NCI-H2227 (cell line): ENCODE measurements around the gene CUX1.
A peak's percentile ranks its signal among the peaks of the same experiment; 100 is the strongest.
"Not testable (repeated sequence)": the region's sequence is repeated elsewhere in the genome, so short reads cannot be mapped to it uniquely, and the experiment has no call there.

Source experiments
- DNase-seq: peaks from one replicate; lab custom pipeline; 2025; ENCODE audit not compliant: unreplicated experiment; lab: John Stamatoyannopoulos, UW

Gene CUX1

GRCh38 chr7:102223184-102223583 is 405.8 kb downstream of the CUX1 start:
- DNase-seq: no peak

- DNase-seq: no peak
Measured at GRCh38 chr7:102225025-102225424, 407.6 kb downstream of the CUX1 start.

GRCh38 chr7:102227371-102227770 is 409.9 kb downstream of the CUX1 start:
- DNase-seq: peak; percentile 44

DNA sequence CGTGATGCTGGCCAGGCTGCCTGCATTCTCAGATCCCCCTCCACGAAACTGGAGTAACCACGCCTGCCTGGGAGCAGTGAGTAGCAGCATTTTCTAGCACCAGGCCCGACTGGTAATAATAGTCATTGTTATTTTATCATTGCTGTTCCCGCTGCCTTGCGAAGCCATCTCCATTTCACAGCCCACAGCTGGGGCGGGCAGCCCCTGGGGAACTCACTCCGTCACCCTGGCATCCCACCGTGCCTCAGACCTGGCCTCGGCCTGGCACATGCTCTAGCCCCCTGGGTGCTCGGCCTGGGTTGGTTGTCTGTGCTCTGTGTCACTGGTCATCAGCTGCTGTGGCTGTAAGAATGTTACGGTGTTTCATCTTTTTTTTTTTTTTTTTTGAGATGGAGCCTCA is 411.5 kb downstream of the CUX1 start:
- no peak for DNase-seq

- not testable (repeated sequence) for DNase-seq
Measured at GRCh38 chr7:102230162-102230561, 412.7 kb downstream of the CUX1 start.

DNA sequence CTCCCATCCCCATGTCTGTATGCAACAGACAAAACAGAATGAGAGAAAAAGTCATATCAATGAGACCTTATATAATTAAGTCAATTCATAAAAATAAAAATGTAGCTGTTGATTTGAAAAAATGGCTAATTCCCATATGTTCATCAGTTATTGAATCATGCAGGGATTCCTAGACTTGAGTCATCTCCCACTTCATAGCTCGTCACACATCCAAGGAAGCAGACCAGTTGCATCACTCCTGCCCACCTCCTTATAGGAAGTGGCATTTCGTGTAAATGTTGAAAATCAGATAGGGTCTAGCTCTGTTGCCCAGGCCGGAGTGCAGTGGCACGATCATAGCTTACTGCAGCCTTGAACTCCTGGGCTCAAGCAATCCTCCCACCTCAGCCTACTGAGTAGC is 413.2 kb downstream of the CUX1 start:
- DNase-seq: no peak

- DNase-seq: no peak
Measured at GRCh38 chr7:102232611-102233286, 415.3 kb downstream of the CUX1 start.

DNA sequence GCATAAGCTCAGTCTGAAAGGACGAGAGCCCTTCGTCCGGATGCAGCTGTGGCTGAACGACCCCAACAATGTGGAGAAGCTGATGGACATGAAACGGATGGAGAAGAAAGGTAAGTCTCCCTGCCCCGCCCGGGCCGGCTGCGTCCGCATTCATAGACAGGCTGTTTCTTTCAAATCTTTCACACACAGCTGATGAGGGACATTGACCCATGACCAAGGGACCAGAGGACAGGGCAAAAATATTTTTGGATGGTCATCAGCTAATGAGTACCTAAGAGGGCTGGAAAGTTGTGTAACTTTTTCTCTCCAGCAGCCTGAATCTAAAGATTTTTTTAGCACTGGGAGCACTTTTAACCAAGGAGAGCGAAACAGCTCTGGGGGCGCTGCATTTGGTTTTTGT is 416.7 kb downstream of the CUX1 start:
- DNase-seq: no peak

DNA sequence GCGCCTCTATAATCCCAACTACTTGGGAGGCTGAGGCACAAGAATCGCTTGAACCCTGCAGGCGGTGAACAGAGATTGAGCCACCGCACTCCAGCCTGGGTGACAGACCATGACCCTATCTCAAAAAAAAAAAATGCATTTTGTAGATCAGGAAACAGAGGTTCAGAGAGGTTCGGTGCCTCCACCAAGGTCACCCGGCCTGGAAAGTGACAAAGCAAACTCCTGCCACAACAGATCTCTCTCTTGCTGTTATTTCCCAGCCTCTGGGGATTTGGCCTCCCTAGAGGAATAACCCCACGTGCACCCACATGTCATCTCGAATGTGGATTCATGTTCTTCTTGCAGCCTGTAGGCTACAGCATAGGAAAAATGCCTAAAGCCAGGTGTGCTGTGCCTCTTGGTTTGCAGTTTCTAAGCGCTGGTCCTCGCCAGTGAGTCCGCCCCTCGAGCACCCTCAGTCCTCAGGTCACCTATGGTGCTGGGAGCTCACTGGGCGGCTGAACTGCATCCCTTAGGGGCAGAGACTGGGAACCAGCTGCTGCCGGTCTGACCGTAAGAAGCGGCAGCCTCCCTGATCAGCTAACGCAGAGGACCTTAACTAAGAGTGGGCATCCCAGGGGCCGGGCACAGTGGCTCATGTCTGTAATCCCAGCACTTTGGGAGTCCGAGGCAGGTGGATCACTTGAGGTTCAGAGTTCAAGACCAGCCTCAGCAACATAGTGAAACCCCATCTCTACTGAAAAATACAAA is 417.6 kb downstream of the CUX1 start:
- DNase-seq: no peak

DNA sequence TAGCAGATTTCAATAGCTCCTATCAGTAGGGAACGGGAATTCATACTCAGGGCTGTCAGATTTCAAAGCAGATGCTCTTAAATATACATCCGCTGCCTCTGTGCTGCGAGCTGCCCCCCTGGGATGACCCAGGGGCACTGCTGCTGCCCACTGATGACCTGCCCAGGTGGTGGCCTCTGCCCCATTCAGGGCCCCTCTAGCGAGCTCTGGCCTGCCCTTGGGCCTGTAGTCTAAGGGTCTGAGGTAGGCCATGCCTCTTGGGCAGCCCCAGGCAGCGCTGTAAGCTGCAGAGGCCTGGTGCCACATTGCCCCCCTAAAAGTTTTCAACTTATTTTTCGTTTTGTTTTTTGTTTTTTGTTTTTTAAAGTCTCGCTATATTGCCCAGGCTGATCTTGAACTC is 418.7 kb downstream of the CUX1 start:
- no peak for DNase-seq

GRCh38 chr7:102236592-102237287 is 419.3 kb downstream of the CUX1 start:
- DNase-seq: peak; percentile 84

- DNase-seq: no peak
Measured at GRCh38 chr7:102239206-102239820, 421.9 kb downstream of the CUX1 start.

DNA sequence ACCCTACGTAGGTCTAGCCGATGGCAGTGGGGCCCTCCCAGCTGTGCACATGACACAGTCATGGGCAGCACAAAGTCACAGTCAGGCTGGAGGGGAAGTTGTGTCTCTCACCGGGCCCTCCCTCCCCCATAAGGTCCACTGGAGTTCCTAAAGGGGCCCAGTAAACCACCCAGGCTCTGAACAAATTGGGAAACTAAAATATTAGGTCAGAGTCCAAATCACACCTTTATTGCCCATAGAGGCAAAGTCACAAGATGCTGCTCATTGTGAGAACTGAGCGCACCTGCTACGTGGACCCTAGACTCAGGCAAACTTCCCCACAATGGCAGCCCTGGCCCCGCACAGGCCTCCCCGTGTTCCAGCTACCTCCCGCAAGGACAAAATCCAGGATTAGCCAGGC is 424.0 kb downstream of the CUX1 start:
- DNase-seq: no peak

DNA sequence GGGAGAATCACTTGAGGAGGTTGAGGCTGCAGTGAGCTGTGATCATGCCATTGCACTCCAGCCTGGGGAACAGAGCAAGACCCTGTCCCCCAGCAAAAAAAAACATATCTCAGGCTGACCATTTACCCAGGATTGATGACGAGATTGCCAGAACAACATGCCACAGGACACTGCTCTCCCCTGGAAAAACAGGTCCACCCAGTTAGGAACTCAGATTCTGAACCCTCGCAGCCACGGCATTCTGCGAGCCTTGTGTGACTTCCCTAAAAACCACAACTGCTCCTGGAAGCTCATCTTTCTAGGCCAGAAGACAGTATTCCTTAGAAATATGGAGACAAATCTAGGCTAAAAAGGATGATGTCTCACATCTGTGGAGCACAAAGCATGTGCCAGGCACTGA is 427.2 kb downstream of the CUX1 start:
- no peak for DNase-seq

DNA sequence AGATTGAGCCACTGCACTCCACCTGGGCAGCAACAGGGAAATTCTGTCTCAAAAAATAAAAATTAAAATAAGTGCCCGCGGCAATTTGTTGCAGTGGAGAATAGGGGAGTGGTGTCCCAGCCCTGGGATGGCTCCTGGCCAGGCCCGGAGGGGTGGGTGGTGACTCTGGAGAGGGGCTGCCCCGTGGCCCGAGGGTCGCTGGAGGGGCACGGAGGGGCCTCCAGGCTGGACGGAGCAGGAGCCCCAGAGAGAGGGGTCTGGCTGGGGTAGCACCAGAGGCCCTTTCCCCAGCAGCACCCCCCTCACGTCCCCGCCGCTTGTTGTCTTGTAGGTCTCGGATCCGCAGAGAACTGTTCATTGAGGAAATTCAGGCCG is 430.6 kb downstream of the CUX1 start:
- DNase-seq: no peak

DNA sequence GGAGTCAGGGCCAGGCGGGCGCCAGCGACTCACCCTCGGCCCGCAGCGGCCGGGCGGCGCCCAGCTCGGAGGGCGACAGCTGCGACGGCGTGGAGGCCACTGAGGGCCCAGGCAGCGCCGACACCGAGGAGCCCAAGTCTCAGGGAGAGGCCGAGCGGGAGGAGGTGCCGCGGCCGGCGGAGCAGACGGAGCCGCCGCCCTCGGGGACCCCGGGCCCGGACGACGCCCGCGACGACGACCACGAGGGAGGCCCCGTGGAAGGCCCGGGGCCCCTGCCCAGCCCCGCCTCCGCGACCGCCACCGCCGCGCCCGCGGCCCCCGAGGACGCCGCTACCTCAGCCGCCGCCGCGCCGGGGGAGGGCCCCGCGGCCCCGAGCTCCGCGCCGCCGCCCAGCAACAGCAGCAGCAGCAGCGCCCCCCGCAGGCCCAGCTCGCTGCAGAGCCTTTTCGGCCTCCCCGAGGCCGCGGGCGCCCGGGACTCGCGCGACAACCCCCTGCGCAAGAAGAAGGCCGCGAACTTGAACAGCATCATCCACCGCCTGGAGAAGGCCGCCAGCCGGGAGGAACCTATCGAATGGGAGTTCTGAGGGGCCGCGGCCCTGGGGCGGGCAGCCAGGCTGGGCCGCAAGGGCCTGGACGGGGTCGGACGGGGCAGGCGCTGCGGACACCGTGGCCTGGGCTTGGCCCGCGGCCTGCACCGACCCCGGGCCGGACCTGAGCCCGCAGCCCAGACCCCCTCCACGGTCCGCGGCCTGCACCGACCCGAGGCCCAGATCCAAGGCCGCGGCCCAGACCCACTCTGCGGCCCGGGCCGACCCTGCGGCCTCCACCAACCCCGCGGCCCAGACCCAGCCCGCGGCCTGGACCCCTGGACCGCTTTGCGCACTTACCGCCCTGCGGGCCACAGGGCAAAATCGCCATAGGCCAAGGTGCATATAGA is 431.3 kb downstream of the CUX1 start:
- DNase-seq: no peak

DNA sequence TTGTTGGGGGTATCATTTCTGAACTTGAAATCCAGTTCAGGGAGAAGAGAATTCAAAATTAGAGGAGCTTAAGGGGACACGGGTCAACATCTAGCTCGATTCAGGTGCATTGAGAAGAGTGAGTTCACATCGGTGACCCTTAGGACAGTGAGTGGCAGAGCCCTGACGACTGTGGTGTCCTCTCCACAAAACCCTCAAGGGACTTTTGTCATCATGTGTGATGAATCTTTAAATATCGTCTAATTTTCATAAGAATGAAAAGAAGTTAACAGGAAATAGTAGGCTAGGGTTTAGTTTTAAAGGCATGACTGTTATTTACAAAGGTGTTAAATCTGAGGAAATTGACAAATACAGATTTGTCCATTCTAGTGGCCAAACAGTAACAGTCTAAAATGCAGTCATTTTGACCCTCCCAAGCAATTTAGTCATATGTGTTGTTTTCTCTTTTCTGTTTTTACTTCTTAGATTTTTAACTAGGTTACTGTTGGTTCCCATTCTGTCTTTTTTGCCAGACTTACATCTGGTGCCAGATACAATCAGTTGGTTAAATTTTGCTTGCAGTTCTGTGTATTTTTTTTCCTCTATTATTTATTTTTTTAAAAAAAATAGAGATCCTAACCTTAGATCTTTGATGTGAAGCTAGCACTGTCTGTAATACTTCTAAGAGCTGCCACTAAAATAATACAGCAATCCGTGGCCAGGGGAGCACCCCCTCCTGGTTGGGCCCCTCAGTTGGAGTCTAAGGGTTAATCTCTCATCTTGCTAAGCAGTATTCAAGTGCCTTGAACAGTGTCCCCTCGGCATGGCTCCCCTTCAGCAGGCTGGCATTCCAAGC is 434.3 kb downstream of the CUX1 start:
- no peak for DNase-seq

DNA sequence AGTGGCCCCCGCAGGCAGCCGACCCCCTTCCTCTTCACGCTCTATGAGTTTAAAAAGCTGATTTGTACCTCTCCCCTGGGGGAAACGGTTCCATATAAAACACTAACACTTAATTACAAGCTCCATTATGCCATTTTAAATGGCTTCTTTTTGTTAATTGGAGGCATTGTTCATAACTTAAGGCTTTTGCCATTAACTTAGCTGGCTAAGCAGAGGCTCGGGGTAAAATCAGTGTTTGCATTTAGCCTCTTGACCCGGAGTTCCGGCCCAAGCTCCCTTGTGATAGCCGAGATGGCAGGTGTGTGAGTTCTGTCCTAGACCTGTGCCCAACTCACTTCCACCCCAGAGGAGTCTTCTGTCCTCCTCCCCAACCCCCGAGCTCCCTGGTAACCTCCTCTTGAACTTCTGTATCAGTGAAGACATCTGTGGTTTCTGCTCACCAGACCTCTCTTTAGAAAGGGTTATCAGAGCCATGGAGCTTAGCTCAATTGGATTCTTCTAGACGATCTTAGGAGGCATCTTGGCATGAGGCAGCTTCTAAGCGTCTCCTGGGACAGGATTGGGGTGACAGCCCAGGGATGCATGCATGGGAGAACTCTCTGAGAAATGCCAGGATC is 435.0 kb downstream of the CUX1 start:
- no peak for DNase-seq
